SK-N-SH treated with all-trans-retinoic acid at 6 μM for 48 hours (cell line): ENCODE measurements around the gene LRRC26.

ENCODE experiments used
- ATAC-seq: fragments of 200-7000 bp; cut with Tn5 transposase; 3 replicates; pipeline ENCODE4 v1.9.1; 2020; ENCODE audit warnings: mild to moderate bottlenecking, moderate library complexity
- ARNTL ChIP-seq: fragments of 450-650 bp; formaldehyde crosslinking; IDR thresholded peaks from 2 replicates; pipeline ENCODE4 v1.5.0; 2020; ENCODE audit warnings: low read depth, mild to moderate bottlenecking, moderate library complexity, borderline replicate concordance
- BACH2 ChIP-seq: fragments of 250-450 bp; sonication (Bioruptor Pico); IDR thresholded peaks from 2 replicates; pipeline ENCODE4 v1.9.0; 2021; ENCODE audit warnings: mild to moderate bottlenecking, borderline replicate concordance
- CSDC2 ChIP-seq: fragments of 250-450 bp; sonication (Bioruptor Pico); IDR thresholded peaks from 2 replicates; pipeline ENCODE4 v1.5.0; 2020; ENCODE audit warnings: mild to moderate bottlenecking, moderate library complexity
- GLIS3 ChIP-seq: fragments of 250-450 bp; sonication (Bioruptor Pico); IDR thresholded peaks from 2 replicates; pipeline ENCODE4 v1.5.0; 2020; ENCODE audit warnings: mild to moderate bottlenecking, moderate library complexity
- ISL1 ChIP-seq: fragments of 250-450 bp; sonication (Bioruptor Pico); IDR thresholded peaks from 2 replicates; pipeline ENCODE4 v2.1.2; 2022; ENCODE audit warnings: mild to moderate bottlenecking, moderate library complexity
- OSR1 ChIP-seq: fragments of 250-450 bp; sonication (Bioruptor Pico); IDR thresholded peaks from 2 replicates; pipeline ENCODE4 v1.8.0; 2022; ENCODE audit warnings: moderate library complexity, mild to moderate bottlenecking, inconsistent platforms
- PPARA ChIP-seq: fragments of 250-450 bp; sonication (Bioruptor Pico); IDR thresholded peaks from 2 replicates; pipeline ENCODE4 v1.5.0; 2020; ENCODE audit warnings: mild to moderate bottlenecking, borderline replicate concordance
- RARB ChIP-seq: fragments of 250-450 bp; sonication (Bioruptor Pico); IDR thresholded peaks from 2 replicates; pipeline ENCODE4 v1.8.0; 2021; ENCODE audit warnings: mild to moderate bottlenecking, moderate library complexity
- TCF4 ChIP-seq: fragments of 250-450 bp; sonication (Bioruptor Pico); IDR thresholded peaks from 2 replicates; pipeline ENCODE4 v1.8.0; 2021; ENCODE audit warnings: mild to moderate bottlenecking, moderate library complexity, borderline replicate concordance
- ZC3H10 ChIP-seq: fragments of 250-450 bp; sonication (Bioruptor Pico); IDR thresholded peaks from 2 replicates; pipeline ENCODE4 v1.5.1; 2021; ENCODE audit warnings: mild to moderate bottlenecking, moderate library complexity
- ZFP3 ChIP-seq: fragments of 250-450 bp; sonication (Bioruptor Pico); IDR thresholded peaks from 2 replicates; pipeline ENCODE4 v1.5.0; 2020; ENCODE audit warnings: mild to moderate bottlenecking, moderate library complexity
- ZFP30 ChIP-seq: fragments of 450-650 bp; formaldehyde crosslinking; IDR thresholded peaks from 2 replicates; pipeline ENCODE4 v1.5.0; 2022; ENCODE audit warnings: mild to moderate bottlenecking, moderate library complexity
- ZNF565 ChIP-seq: fragments of 450-650 bp; formaldehyde crosslinking; conservative IDR thresholded peaks from 2 replicates; pipeline ENCODE4 v1.5.0; 2020; ENCODE audit warnings: low read depth, mild to moderate bottlenecking, moderate library complexity
- ZNF70 ChIP-seq: fragments of 450-650 bp; formaldehyde crosslinking; IDR thresholded peaks from 2 replicates; pipeline ENCODE4 v1.5.0; 2020; ENCODE audit warnings: mild to moderate bottlenecking, moderate library complexity
- ZNF8 ChIP-seq: fragments of 450-650 bp; formaldehyde crosslinking; IDR thresholded peaks from 2 replicates; pipeline ENCODE4 v1.5.0; 2020; ENCODE audit warnings: mild to moderate bottlenecking, moderate library complexity
- TF ChIP-seq, protein P1 (sequence below): fragments of 250-450 bp; sonication (Bioruptor Pico); IDR thresholded peaks from 2 replicates; pipeline ENCODE4 v1.5.1; 2021; ENCODE audit warnings: mild to moderate bottlenecking, moderate library complexity
- TF ChIP-seq, protein P2 (sequence below): fragments of 250-450 bp; sonication (Bioruptor Pico); IDR thresholded peaks from 2 replicates; pipeline ENCODE4 v1.5.1; 2020; ENCODE audit warnings: low read depth, mild to moderate bottlenecking, moderate library complexity
- TF ChIP-seq, protein P3 (sequence below): fragments of 250-450 bp; sonication (Bioruptor Pico); IDR thresholded peaks from 2 replicates; pipeline ENCODE4 v1.5.0; 2020; ENCODE audit warnings: mild to moderate bottlenecking, moderate library complexity
- TF ChIP-seq, protein P4 (sequence below): fragments of 250-450 bp; sonication (Bioruptor Pico); IDR thresholded peaks from 2 replicates; pipeline ENCODE4 v1.8.0; 2020; ENCODE audit warnings: mild to moderate bottlenecking, moderate library complexity, borderline replicate concordance

LRRC26 gene

DNA sequence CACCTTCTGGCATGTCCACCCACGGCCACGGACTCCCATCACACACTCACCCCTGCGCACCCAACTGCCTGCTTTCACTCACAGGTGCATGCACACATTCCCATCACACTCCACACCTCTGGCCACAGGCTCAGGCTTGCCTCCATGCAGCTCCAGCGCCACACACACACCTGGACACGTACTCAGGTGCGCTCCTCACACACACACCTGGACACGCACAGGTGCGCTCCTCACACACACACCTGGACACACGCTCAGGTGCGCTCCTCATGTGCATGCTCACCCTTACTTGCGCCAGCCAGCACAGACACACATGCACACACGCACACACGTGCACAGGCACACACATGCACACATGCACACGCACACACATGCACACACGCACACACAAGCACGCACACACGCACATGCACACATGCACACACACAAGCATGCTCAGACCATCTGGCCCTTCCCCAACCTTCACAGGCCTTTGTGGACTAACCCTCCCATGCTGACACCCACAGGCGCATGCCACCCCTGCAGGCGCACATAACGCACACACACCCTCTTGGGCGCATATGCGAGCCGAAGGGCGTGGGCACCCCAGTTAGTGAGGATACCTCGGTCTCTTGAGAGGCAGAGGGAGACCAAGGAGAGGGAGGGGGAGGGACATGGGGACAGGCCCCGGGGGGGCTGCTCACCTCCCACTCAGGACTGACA, 22.6 kb downstream of the LRRC26 start:
- ATAC-seq = no peak
- TF ChIP-seq ZNF70 (CRISPR knock-in tag) = no peak

DNA sequence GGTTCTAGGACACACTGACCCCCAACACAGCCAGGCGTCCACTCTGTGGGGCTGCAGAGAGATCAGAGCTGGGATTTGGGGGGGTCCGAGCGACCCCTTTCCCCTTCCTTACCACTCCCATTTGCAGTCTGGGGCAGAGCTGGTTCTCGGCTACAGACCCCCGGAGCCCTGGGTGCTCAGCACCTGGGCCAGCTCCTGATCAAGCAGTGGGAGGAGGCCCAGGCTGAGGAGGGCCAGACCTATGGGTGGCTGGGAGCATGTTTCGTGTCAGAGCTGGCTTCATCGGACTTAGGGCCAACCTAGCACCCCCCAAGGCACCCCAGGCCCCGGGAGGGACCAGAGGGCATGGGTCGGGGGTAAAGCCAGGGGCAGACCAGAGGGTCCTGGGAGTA, 23.3 kb downstream of the LRRC26 start:
- ATAC-seq = no peak
- TF ChIP-seq, protein P1, sequence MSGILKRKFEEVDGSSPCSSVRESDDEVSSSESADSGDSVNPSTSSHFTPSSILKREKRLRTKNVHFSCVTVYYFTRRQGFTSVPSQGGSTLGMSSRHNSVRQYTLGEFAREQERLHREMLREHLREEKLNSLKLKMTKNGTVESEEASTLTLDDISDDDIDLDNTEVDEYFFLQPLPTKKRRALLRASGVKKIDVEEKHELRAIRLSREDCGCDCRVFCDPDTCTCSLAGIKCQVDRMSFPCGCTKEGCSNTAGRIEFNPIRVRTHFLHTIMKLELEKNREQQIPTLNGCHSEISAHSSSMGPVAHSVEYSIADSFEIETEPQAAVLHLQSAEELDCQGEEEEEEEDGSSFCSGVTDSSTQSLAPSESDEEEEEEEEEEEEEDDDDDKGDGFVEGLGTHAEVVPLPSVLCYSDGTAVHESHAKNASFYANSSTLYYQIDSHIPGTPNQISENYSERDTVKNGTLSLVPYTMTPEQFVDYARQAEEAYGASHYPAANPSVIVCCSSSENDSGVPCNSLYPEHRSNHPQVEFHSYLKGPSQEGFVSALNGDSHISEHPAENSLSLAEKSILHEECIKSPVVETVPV (CRISPR knock-in tag) = no peak
- TF ChIP-seq ZNF8 (CRISPR knock-in tag) (no peak), ZC3H10 (CRISPR knock-in tag) (no peak), ZFP3 (CRISPR knock-in tag) (no peak), TCF4 (CRISPR knock-in tag) (no peak)

DNA sequence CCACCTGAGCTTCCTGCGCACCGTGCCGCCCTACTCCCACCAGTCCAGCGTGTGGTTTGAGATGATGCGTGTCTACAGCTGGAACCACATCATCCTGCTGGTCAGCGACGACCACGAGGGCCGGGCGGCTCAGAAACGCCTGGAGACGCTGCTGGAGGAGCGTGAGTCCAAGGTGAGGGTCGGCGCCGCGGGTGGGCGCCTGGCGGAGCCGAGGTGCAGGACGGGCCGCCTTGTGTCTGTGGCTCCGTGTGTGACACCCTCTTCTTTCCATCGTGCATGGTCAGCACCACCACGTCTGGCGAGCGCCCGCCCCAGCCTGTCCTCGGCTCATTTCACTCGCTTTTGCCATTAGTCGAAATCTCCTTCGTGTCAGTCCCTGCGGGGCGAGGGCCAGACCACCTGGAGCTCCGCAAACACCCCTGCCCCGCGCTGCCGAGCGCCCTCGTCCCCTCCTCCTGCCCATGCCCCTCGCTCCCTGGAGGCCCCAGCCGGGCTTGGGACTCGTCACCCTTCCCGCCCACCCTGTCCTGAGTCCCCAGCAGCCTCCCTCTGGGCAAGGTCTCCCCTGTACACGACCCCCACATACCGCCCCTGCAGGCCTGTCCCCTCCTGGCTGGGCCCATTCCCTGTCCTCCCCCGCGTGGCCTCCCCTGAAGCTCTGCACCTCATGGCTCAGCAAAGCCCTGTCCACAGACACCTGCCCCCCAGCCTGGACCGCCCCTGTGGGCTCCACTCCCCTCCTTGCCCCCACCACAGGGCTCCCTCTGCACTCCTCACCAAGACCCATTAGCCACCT, 23.9 kb downstream of the LRRC26 start:
- no peak for ATAC-seq
- TF ChIP-seq OSR1 (CRISPR knock-in tag) (no peak), PPARA (CRISPR knock-in tag) (no peak), ZC3H10 (CRISPR knock-in tag) (no peak), ZNF70 (CRISPR knock-in tag) (no peak), RARB (CRISPR knock-in tag) (no peak), ZFP30 (CRISPR knock-in tag) (no peak), ARNTL (CRISPR knock-in tag) (no peak), ZNF565 (CRISPR knock-in tag) (no peak)
- TF ChIP-seq, protein P2, sequence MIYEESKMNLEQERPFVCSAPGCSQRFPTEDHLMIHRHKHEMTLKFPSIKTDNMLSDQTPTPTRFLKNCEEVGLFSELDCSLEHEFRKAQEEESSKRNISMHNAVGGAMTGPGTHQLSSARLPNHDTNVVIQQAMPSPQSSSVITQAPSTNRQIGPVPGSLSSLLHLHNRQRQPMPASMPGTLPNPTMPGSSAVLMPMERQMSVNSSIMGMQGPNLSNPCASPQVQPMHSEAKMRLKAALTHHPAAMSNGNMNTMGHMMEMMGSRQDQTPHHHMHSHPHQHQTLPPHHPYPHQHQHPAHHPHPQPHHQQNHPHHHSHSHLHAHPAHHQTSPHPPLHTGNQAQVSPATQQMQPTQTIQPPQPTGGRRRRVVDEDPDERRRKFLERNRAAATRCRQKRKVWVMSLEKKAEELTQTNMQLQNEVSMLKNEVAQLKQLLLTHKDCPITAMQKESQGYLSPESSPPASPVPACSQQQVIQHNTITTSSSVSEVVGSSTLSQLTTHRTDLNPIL (CRISPR knock-in tag) = no peak
- TF ChIP-seq, protein P3, sequence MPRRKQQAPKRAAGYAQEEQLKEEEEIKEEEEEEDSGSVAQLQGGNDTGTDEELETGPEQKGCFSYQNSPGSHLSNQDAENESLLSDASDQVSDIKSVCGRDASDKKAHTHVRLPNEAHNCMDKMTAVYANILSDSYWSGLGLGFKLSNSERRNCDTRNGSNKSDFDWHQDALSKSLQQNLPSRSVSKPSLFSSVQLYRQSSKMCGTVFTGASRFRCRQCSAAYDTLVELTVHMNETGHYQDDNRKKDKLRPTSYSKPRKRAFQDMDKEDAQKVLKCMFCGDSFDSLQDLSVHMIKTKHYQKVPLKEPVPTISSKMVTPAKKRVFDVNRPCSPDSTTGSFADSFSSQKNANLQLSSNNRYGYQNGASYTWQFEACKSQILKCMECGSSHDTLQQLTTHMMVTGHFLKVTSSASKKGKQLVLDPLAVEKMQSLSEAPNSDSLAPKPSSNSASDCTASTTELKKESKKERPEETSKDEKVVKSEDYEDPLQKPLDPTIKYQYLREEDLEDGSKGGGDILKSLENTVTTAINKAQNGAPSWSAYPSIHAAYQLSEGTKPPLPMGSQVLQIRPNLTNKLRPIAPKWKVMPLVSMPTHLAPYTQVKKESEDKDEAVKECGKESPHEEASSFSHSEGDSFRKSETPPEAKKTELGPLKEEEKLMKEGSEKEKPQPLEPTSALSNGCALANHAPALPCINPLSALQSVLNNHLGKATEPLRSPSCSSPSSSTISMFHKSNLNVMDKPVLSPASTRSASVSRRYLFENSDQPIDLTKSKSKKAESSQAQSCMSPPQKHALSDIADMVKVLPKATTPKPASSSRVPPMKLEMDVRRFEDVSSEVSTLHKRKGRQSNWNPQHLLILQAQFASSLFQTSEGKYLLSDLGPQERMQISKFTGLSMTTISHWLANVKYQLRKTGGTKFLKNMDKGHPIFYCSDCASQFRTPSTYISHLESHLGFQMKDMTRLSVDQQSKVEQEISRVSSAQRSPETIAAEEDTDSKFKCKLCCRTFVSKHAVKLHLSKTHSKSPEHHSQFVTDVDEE = no peak
- TF ChIP-seq, protein P4, sequence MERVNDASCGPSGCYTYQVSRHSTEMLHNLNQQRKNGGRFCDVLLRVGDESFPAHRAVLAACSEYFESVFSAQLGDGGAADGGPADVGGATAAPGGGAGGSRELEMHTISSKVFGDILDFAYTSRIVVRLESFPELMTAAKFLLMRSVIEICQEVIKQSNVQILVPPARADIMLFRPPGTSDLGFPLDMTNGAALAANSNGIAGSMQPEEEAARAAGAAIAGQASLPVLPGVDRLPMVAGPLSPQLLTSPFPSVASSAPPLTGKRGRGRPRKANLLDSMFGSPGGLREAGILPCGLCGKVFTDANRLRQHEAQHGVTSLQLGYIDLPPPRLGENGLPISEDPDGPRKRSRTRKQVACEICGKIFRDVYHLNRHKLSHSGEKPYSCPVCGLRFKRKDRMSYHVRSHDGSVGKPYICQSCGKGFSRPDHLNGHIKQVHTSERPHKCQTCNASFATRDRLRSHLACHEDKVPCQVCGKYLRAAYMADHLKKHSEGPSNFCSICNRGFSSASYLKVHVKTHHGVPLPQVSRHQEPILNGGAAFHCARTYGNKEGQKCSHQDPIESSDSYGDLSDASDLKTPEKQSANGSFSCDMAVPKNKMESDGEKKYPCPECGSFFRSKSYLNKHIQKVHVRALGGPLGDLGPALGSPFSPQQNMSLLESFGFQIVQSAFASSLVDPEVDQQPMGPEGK (CRISPR knock-in tag) = no peak
- TF ChIP-seq, all 23 proteins: peak for 0

DNA sequence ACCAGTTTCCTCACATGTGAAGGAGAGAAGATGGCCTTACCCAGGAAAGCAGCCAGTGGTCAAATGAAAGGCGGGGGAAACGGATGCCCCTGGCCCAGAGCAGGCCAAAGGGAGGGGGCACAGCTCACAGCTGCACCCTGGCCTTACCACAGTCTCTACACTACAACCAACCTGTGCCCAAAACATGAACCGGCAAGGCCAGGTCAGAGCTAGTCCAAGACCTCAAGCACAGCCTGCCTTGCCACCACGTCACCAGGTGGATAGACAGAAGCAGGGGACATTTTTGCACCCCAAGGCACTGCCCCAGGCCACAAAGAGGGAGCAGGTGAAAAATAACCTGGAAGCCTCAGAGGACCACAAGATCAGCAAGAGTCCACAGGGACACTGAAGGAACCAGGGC, 26.4 kb downstream of the LRRC26 start:
- no peak for ATAC-seq
- TF ChIP-seq BACH2 (CRISPR knock-in tag) = no peak
- TF ChIP-seq ZFP3 (CRISPR knock-in tag) = no peak
- no peak for TF ChIP-seq TCF4 (CRISPR knock-in tag)
- no peak for TF ChIP-seq CSDC2 (CRISPR knock-in tag)
- TF ChIP-seq ISL1 (CRISPR knock-in tag) = no peak
- TF ChIP-seq, protein P2 (CRISPR knock-in tag) = no peak
- TF ChIP-seq GLIS3 (CRISPR knock-in tag) = no peak
- TF ChIP-seq ZNF70 (CRISPR knock-in tag) = no peak
- no peak for TF ChIP-seq OSR1 (CRISPR knock-in tag)
- TF ChIP-seq, all 23 proteins: peak for 0
